HepG2 (cell line): ENCODE results near the gene CCDC157. TPM values are rescaled to one million over a fixed set of nuclear protein-coding genes. Genes with fewer than 3 reads are reported as not detected.

Experiments used
- ARHGAP35 ChIP-seq: sonication (generic); formaldehyde crosslinking; IDR thresholded peaks from 2 replicates; pipeline ENCODE4 v1.9.0; 2022; ENCODE audit warnings: mild to moderate bottlenecking, inconsistent platforms, moderate library complexity, missing genetic modification reagents, borderline replicate concordance
- HMG20B ChIP-seq: conservative IDR thresholded peaks from 2 replicates; pipeline ENCODE4 v1.6.1; 2016; ENCODE audit warnings: missing genetic modification reagents, missing compliant biosample characterization
- IRX3 ChIP-seq: sonication (generic); formaldehyde crosslinking; IDR thresholded peaks from 2 replicates; pipeline ENCODE4 v1.8.1; 2023; ENCODE audit warnings: mild to moderate bottlenecking, low read depth, missing genetic modification reagents, borderline replicate concordance
- KDM1A ChIP-seq: IDR thresholded peaks from 2 replicates; pipeline ENCODE4 v1.6.1; 2016; ENCODE audit warnings: missing compliant biosample characterization
- KLF9 ChIP-seq: IDR thresholded peaks from 2 replicates; pipeline ENCODE4 v1.6.1; 2016; ENCODE audit warnings: low read depth
- NFYC ChIP-seq: IDR thresholded peaks from 2 replicates; pipeline ENCODE4 v1.6.1; 2016; ENCODE audit warnings: missing genetic modification reagents, missing compliant biosample characterization
- PHB2 ChIP-seq: fragments of 450-650 bp; IDR thresholded peaks from 2 replicates; pipeline ENCODE4 v1.6.1; 2018; ENCODE audit not compliant: partially characterized antibody
- PHF20 ChIP-seq: sonication (generic); formaldehyde crosslinking; IDR thresholded peaks from 2 replicates; pipeline ENCODE4 v1.5.0; 2020; ENCODE audit warnings: mild to moderate bottlenecking, missing genetic modification reagents
- POLR2AphosphoS2 ChIP-seq: IDR thresholded peaks from 2 replicates; pipeline ENCODE4 v1.6.1; 2011; ENCODE audit warnings: low read depth, low read length, improper control_type of control experiment
- RAD21 ChIP-seq: fragments of 450-650 bp; formaldehyde crosslinking; IDR thresholded peaks from 2 replicates; pipeline ENCODE4 v1.5.0; 2020; ENCODE audit warnings: mild to moderate bottlenecking
- RARA ChIP-seq: IDR thresholded peaks from 2 replicates; pipeline ENCODE4 v1.6.1; 2016; ENCODE audit warnings: missing genetic modification reagents, missing compliant biosample characterization
- RBFOX2 ChIP-seq: fragments of 200-400 bp; formaldehyde crosslinking; IDR thresholded peaks from 2 replicates; pipeline ENCODE4 v1.6.1; 2017; ENCODE audit warnings: low read depth, mild to moderate bottlenecking, low read length
- REPIN1 ChIP-seq: sonication (generic); formaldehyde crosslinking; IDR thresholded peaks from 2 replicates; pipeline ENCODE4 v1.8.0; 2022; ENCODE audit warnings: missing genetic modification reagents, low read depth, mild to moderate bottlenecking, borderline replicate concordance
- RXRA ChIP-seq: sonication (generic); formaldehyde crosslinking; IDR thresholded peaks from 2 replicates; pipeline ENCODE4 v1.5.1; 2020; ENCODE audit warnings: missing genetic modification reagents
- SAFB2 ChIP-seq: sonication (generic); formaldehyde crosslinking; IDR thresholded peaks from 2 replicates; pipeline ENCODE4 v1.5.1; 2020; ENCODE audit warnings: missing genetic modification reagents, low read depth, mild to moderate bottlenecking, borderline replicate concordance
- SIN3A ChIP-seq: IDR thresholded peaks from 2 replicates; pipeline ENCODE4 v1.6.1; 2011; ENCODE audit warnings: low read depth, mild to moderate bottlenecking, control low read depth, low read length, borderline replicate concordance
- SRY ChIP-seq: sonication (generic); formaldehyde crosslinking; IDR thresholded peaks from 2 replicates; pipeline ENCODE4 v1.8.0; 2022; ENCODE audit warnings: mild to moderate bottlenecking, missing genetic modification reagents
- SUZ12 ChIP-seq: fragments of 150-350 bp; IDR thresholded peaks from 2 replicates; pipeline ENCODE4 v1.6.1; 2014; ENCODE audit warnings: low read depth, low read length
- ZMYM2 ChIP-seq: sonication (generic); formaldehyde crosslinking; IDR thresholded peaks from 2 replicates; pipeline ENCODE4 v1.8.0; 2022; ENCODE audit warnings: mild to moderate bottlenecking, missing genetic modification reagents
- ZNF230 ChIP-seq: sonication (generic); formaldehyde crosslinking; IDR thresholded peaks from 2 replicates; pipeline ENCODE4 v1.4.0; 2020; ENCODE audit warnings: mild to moderate bottlenecking, missing genetic modification reagents
- ZNF34 ChIP-seq: sonication (generic); formaldehyde crosslinking; IDR thresholded peaks from 2 replicates; pipeline ENCODE4 v1.4.0; 2020; ENCODE audit warnings: mild to moderate bottlenecking, missing genetic modification reagents, borderline replicate concordance
- ZNF598 ChIP-seq: sonication (generic); formaldehyde crosslinking; IDR thresholded peaks from 2 replicates; pipeline ENCODE4 v1.5.1; 2020; ENCODE audit warnings: mild to moderate bottlenecking, missing genetic modification reagents, borderline replicate concordance
- ZNF737 ChIP-seq: sonication (generic); formaldehyde crosslinking; IDR thresholded peaks from 2 replicates; pipeline ENCODE4 v1.5.0; 2020; ENCODE audit warnings: missing genetic modification reagents, mild to moderate bottlenecking, borderline replicate concordance
- ZNF766 ChIP-seq: sonication (generic); formaldehyde crosslinking; IDR thresholded peaks from 2 replicates; pipeline ENCODE4 v1.5.0; 2020; ENCODE audit warnings: missing genetic modification reagents, borderline replicate concordance
- ZNF841 ChIP-seq: sonication (generic); formaldehyde crosslinking; IDR thresholded peaks from 2 replicates; pipeline ENCODE4 v1.8.1; 2023; ENCODE audit warnings: missing genetic modification reagents, borderline replicate concordance
- ZSCAN25 ChIP-seq: sonication (generic); formaldehyde crosslinking; IDR thresholded peaks from 2 replicates; pipeline ENCODE4 v1.8.0; 2022; ENCODE audit warnings: mild to moderate bottlenecking, missing genetic modification reagents
- ZZZ3 ChIP-seq: sonication (generic); formaldehyde crosslinking; IDR thresholded peaks from 2 replicates; pipeline ENCODE4 v1.4.0; 2020; ENCODE audit warnings: missing genetic modification reagents, mild to moderate bottlenecking, borderline replicate concordance
- polyA plus RNA-seq, 8 experiments: library from polyadenylated mRNA; depleted of rRNA in 3 of 8; stranded (reverse) in 7 of 8; unstranded in 1 of 8; fragments of >200 nt; fragmentation: Illumina TruSeq in 4 of 8; extraction: Trizol in 4 of 8; gene quantifications; 2 replicates each; pipeline versions ENCODE4 v1.2.1 to v1.2.3, GENCODE V29; 2011 to 2016; ENCODE audit warnings: low read depth in 4 of 8, missing spikeins in 1 of 8, mixed read lengths in 1 of 8; ENCODE audit not compliant: insufficient read depth in 1 of 8
- total RNA-seq, 5 experiments: library from RNA; depleted of rRNA; stranded (reverse); fragments of >200 nt; fragmentation: Illumina TruSeq; extraction: Trizol; gene quantifications; 2 replicates each; pipeline ENCODE4 v1.2.3, GENCODE V29; 2016; ENCODE audit warnings: low read depth in 1 of 5
- TF ChIP-seq, protein P1 (sequence below): sonication (generic); formaldehyde crosslinking; IDR thresholded peaks from 2 replicates; pipeline ENCODE4 v1.4.0; 2020; ENCODE audit warnings: mild to moderate bottlenecking, missing genetic modification reagents
- TF ChIP-seq, protein P2 (sequence below): IDR thresholded peaks from 2 replicates; pipeline ENCODE4 v1.6.1; 2018; ENCODE audit warnings: missing genetic modification reagents, mild to moderate bottlenecking, missing compliant biosample characterization
- TF ChIP-seq, protein P3 (sequence below): sonication (generic); formaldehyde crosslinking; IDR thresholded peaks from 2 replicates; pipeline ENCODE4 v1.5.0; 2020; ENCODE audit warnings: mild to moderate bottlenecking, low read depth, missing genetic modification reagents, borderline replicate concordance
- TF ChIP-seq, protein P4 (sequence below): sonication (generic); formaldehyde crosslinking; IDR thresholded peaks from 2 replicates; pipeline ENCODE4 v1.5.0; 2020; ENCODE audit warnings: missing genetic modification reagents, mild to moderate bottlenecking, borderline replicate concordance

CCDC157 gene
- total and polyA plus RNA-seq, 2 of the 13 experiments (the other 11 are each of a cell fraction or from before 2014, with no cell fraction given): 1.4 to 1.6 TPM

DNA sequence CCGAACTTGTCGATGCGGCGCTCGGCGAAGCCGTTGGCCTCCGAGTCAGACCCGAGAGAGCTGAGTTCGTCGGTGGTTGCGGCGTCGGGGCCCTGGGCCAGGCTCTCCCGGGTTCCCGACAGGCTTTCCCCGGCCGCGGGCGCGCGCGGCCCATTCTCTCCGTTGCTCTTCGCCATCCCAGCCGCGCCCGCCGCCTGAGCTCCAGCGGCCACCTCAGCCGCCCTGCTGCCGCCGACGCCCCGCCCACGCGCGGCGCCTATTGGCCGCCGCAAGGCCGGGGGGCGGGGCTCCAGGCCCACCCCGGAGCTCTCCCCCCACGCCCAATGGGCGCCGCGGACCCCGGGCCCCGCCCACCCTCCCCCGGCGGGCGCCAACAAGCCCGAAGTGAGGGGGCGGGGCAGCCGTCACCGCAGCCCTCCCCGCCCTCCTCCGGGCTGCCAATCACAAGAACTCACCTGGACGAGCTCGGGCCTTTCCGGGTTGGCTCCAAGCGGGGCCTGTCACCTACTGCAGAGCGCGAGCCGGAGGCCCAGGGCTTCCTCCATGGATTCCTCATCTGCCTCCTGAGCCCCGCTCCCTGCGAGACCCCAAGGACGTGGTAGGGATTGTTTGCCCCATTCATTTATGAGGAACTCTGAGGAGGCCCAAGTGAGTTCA lies 30.0 kb upstream of the CCDC157 start, which contains the start of gene TBC1D10A (continued):
- TF ChIP-seq ARHGAP35 (no peak), PHB2 (no peak), SRY (0 out of 2 replicates have a peak, but pooled peaks have one; percentile 50), RBFOX2 (peak; percentile 68), KLF9 (CRISPR knock-in tag) (no peak), ZNF598 (CRISPR knock-in tag) (no peak), SIN3A (0 out of 2 replicates have a peak, but pooled peaks have one; percentile 53), KDM1A (CRISPR knock-in tag) (no peak), ZZZ3 (no peak), RXRA (no peak; the same call in 1 of the 2 replicates), ZNF34 (CRISPR knock-in tag) (no peak), ZNF230 (no peak), IRX3 (CRISPR knock-in tag) (no peak), NFYC (CRISPR knock-in tag) (peak; percentile 52), PHF20 (CRISPR knock-in tag) (peak; percentile 78), ZNF841 (CRISPR knock-in tag) (no peak), ZSCAN25 (CRISPR knock-in tag) (peak; percentile 13; the same call in 1 of the 2 replicates), ZNF737 (CRISPR knock-in tag) (no peak), SUZ12 (no peak), HMG20B (CRISPR knock-in tag) (no peak), ZMYM2 (CRISPR knock-in tag) (no peak), SAFB2 (no peak), POLR2AphosphoS2 (no peak), RAD21 (peak; percentile 55), ZNF766 (CRISPR knock-in tag) (no peak), RARA (CRISPR knock-in tag) (no peak), REPIN1 (CRISPR knock-in tag) (peak; percentile 14; the same call in 1 of the 2 replicates)
- TF ChIP-seq, protein P1, sequence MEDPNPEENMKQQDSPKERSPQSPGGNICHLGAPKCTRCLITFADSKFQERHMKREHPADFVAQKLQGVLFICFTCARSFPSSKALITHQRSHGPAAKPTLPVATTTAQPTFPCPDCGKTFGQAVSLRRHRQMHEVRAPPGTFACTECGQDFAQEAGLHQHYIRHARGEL: no peak
- TF ChIP-seq, protein P2, sequence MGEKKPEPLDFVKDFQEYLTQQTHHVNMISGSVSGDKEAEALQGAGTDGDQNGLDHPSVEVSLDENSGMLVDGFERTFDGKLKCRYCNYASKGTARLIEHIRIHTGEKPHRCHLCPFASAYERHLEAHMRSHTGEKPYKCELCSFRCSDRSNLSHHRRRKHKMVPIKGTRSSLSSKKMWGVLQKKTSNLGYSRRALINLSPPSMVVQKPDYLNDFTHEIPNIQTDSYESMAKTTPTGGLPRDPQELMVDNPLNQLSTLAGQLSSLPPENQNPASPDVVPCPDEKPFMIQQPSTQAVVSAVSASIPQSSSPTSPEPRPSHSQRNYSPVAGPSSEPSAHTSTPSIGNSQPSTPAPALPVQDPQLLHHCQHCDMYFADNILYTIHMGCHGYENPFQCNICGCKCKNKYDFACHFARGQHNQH (CRISPR knock-in tag): 0 out of 2 replicates have a peak, but pooled peaks have one; percentile 9
- TF ChIP-seq, protein P3, sequence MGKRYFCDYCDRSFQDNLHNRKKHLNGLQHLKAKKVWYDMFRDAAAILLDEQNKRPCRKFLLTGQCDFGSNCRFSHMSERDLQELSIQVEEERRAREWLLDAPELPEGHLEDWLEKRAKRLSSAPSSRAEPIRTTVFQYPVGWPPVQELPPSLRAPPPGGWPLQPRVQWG (CRISPR knock-in tag): no peak
- TF ChIP-seq, protein P4, sequence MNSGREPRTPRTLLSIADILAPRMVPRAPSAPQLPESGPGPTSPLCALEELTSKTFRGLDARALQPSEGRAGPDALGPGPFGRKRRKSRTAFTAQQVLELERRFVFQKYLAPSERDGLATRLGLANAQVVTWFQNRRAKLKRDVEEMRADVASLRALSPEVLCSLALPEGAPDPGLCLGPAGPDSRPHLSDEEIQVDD (CRISPR knock-in tag): no peak
